Measurements from ENCODE around the gene CHCHD5.
A peak's percentile ranks its signal among the peaks of the same experiment; 100 is the strongest.
"Not testable (repeated sequence)": the region's sequence is repeated elsewhere in the genome, so short reads cannot be mapped to it uniquely, and the experiment has no call there.

Gene CHCHD5

DNA sequence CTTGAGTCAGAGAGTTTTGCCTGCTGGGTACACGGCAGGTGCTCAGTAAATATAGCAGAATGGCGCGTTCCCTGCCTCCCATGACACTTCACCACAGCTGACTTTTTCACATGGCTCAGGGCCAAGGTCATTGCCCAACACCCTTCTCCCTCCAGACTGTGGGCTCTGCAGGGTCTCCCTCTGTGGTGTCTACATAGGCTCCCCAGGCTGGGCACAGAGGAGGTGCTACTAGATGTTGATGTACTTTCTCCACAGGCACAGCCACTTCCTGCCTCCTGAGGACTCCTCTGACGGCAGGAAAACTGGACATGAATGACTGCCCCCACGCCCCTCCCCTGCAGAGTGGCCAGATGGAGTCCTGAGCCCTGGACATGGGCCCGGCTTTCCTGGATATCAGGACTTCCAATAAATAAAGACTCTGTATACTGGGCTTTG is 4.2 kb downstream of the CHCHD5 start:
- ATAC-seq = no peak
- DNase-seq = no peak

DNA sequence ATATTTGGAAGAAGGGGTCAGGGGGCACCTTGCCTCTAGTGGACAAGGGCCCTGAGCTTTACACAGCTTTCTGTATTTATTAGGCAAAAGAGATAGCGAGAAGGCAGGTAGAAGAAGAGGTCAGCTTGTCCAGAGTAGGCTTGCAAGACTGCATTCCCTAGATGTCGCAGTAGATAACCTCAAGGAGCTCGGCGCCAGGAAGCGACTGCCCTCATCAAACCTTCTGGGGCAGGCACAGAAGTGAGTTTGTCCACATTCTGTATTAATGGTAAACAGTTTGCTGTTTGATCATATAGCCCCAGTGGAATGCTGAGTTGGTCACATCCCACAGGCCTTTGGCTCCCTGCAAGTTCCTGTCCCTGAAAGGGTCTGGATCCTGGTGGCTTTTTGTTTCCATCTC is 7.0 kb downstream of the CHCHD5 start:
- DNase-seq (no peak), ATAC-seq (no peak)

DNA sequence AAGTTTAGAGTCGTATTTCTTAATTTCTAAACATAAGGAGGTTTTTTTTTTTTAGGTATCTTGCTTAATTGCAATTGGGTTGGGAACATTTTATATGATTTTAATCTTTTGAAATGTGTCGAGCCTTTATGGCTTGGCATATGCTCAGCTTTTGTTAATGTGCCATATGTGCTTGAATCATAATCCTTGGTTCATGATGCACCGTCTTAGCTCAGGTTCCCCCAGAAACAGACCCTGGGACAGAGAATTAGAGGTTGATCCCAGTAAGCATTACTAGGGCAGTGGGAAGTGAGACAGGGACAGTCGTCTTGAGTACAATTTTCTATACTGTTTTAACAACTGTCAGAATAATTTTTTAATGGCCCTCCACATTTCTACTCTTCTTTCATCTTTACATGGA is 9.3 kb downstream of the CHCHD5 start:
- ATAC-seq = no peak
- no peak for DNase-seq

DNA sequence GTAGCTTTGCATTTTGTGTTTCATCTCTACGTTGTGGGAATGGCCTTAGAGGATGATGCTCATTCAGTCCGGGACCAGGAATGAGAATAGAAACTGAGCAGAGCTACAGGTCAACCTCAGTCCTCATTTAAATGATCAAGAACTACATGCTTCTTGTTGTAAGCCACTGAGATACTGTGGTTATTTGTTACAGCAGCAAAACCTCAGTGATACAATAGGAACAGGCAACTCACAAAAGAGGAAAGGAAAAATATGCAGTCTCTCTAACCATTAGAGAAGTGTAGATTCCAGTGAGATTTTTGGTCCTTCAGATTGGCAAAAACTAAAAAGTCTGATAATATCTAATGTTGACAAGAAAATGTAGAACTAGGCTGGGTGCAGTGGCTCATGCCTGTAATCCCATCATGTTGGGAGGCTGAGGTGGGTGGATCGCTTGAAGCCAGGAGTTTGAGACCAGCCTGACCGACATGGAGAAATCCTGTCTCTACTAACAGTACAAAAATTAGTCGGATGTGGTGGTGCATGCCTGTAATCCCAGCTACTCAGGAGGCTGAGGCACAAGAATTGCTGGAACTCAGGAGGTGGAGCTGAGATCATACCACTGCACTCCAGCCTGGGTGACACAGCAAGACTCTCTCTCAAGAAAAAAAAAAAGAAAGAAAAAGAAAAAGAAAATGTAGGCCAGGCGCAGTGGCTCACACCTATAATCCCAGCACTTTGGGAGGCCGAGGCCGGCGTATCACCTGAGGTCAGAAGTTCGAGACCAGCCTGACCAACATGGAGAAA is 13.3 kb downstream of the CHCHD5 start:
- no peak for ATAC-seq
- no peak for DNase-seq

DNA sequence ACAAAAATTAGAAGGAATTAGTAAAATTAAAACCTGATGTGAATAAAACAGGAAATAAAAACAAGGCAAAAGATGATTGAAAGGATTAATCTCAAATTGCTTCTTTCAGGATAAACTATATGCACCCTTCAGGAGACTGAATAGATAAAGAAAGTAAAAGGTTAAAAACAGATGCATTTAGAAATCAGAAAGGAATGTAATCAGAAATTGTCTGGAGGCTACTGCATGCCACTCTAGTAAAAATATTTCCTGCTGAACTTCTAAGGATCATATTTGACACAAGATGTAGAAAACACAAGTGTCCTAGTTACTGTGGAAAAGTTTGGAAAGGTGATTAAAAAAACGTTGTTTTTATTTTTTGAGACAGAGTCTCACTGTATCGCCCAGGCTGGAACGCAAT is 16.2 kb downstream of the CHCHD5 start:
- DNase-seq (no peak), ATAC-seq (no peak)

DNA sequence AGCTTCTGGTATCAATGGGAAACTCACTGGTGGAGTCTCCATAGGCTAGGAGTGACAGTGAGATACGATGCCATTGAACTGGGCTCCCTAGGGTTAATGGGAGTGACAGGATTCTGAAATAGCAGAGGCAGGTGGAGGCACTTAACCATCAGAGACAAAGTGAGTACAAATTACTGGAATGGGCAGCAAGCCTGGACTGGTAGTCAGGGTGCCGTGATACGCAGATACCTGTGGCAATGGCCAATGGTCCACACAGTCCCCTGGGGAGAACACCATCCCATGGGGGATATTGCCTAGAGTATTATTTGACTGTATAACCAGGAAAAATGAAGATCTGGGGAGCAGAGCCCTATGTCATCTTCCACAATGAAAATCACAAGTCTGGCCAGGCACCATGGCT is 17.3 kb downstream of the CHCHD5 start:
- DNase-seq = no peak
- ATAC-seq = no peak

DNA sequence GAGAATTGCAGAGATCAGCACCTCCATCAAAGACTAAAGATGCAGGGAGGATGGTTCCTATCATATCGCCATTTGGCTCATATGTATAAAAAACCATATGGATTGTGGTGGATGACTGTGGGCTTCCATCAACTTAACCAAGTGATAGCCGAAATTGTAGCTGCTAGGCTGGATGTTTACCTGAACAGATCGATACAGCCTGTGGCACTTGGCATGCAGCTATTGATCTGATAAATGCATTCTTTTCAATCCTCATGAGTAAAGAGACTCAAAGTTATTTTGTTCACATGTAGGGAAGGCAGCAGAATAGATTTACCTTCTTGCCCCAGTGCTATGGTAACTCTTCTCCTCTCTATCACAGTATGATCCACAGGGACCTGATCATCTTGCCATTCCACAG is 18.5 kb downstream of the CHCHD5 start:
- ATAC-seq (no peak), DNase-seq (no peak)

DNA sequence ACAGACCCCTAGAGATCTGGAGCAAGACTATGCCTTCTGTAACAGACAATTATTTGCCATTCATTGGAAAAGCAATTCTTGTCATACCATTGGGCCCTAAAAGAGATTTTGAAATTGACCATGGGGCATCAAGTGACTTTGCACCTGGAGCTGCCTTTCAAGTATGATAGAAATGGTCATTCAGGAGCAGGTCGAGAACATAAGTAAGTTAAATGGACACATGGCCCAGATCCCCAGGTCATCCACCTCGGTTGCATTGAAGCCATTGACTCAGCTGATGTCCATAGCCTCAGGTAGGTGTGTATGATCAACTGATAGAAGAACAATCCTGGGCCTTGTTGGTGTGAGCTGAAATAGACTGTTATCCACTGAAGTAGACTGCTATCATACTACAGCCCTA is 19.3 kb downstream of the CHCHD5 start:
- DNase-seq = no peak
- ATAC-seq = no peak

DNA sequence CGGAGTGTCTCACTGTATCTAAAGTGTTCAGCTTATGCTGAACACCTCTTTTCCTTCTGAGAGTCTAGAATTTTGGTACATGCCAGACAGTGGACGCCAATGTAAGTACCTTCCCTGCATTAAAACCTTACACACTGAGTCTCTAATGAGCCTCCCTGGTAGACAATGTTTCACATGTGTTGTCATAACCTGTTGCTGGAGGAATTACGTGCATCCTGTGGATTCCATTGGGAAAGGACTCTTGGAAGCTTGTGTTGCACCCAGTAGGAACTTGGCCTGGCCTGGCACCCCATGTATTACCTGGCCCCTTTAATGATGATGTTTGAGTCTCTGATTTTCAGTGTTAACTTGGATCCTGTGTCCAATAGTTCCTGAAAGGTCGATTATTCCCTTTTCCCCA is 20.5 kb downstream of the CHCHD5 start:
- ATAC-seq = no peak
- DNase-seq = no peak

DNA sequence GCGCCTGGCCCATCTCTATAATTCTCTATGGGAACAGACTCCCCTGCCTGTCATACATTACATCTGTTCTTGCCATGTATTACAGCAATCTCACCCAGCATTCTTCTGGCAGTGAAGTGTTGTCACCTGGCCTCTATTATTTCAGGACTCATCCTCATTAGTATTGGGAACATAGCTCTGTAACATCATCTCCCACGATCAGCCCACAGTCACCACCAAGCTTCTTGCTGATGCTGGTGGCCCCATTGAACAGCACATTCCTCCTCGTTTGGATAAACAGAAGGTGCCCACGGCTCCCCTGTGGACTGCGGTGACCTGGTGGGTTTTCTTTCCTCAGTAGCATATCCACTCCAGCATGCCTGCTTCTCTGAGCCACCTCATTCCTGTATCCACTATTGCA is 21.5 kb downstream of the CHCHD5 start:
- DNase-seq (no peak), ATAC-seq (no peak)

DNA sequence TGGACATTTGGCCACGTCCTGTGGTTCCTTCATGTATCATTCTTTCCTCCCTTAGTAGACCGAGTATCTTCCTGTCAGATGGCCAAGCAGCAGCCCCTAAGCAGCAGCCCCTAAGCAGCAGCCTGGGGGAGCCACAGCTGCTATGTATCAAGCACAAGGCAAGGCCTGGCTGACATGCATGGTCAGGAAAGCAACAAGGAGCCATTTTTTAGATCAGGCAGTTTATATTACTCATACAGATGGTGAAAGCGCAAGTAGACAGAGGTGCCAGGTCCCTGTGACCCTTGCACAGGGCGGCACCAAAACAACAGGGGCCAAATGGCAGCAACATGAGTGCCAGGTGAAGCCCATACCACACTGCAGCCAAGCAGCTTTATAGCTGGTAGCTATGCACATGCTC is 22.1 kb downstream of the CHCHD5 start:
- DNase-seq = no peak
- ATAC-seq = no peak

DNA sequence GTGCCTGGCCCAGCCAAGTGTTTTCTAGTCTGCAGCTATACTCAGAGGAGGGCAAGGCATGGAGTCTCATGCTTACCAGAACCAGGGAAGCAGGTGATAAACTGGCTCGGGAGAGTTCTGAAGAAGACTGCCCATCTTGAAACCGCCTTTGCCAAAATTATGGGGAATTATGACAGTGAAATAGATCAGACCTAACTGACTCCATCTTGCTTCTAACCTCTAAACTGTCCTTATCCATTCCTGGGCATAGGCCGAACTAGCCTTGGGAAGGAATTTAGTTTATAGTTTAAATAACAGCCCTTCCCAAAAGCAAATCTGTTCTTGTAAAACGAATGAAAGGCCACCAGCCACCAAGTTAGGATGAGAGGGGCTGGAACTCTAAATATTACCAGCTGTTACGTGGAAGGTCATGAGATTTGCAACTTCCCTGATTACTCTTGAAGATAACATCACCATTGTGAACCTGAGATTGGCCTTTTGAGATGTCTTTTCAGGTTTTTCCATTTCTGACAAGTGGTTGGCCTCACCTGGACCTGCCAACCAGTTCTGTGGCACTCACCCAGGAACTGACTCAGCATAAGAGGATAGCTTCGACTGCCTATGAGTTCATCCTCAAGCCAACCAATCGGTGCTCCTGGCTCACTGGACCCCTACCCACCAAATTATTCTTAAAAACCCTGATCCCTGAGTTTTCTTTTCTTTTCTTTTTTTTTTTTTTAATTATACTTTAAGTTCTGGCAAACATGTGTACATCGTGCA is 23.4 kb downstream of the CHCHD5 start:
- ATAC-seq (no peak), DNase-seq (no peak)

DNA sequence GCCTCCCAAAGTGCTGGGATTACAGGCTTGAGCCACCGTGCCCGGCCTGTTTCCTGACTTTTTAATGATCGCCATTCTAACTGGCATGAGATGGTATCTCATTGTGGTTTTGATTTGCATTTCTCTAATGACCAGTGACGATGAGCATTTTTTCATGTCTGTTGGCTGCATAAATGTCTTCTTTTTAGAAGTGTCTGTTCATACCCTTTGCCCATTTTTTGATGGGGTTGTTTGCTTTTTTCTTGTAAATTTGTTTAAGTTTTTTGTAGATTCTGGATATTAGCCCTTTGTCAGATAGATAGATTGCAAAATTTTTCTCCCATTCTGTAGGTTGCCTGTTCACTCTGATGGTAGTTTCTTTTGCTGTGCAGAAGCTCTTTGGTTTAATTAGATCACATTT is 24.9 kb downstream of the CHCHD5 start:
- ATAC-seq, DNase-seq: not testable (repeated sequence)

DNA sequence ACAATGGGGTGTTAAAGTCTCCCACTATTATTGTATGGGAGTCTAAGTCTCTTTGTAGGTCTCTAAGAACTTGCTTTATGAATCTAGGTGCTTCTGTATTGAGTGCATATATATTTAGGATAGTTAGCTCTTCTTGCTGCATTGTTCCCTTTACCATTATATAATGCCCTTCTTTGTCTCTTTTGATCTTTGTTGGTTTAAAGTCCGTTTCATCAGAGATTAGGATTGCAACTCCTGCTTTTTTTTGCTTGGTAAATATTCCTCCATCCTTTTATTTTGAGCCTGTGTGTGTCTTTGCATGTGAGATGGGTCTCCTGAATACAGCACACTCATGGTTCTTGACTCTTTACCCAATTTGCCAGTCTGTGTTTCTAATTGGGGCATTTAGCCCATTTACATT is 27.9 kb downstream of the CHCHD5 start:
- DNase-seq, ATAC-seq: not testable (repeated sequence)

DNA sequence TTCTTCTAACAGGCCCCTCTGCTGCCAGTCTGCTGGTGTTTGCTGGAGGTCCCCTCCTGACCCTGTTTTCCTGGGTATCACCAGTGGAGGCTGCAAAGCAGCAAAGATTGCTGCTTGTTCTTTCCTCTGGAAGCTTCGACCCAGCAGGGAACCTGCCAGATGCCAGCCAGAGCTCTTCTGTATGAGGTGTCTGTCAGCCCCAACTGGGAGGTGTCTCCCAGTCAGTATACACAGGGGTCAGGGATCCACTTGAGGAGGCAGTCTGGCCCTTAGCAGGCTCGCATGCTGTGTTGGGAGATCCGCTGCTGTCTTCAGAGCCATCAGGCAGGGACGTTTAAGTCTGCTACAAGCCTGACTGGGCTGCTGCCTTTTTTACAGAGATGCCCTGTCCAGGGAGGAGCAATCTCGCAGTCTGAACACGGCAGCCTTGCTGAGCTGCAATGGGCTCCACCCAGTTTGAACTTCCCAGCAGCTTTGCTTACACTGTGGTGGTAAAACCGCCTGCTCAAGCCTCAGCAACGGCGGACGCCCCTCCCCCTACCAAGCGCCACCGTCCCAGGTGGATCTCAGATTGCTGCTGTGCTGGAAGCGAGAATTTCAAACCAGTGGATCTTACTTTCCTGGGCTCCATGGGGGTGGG is 29.9 kb downstream of the CHCHD5 start:
- no peak for DNase-seq
- no peak for ATAC-seq

DNA sequence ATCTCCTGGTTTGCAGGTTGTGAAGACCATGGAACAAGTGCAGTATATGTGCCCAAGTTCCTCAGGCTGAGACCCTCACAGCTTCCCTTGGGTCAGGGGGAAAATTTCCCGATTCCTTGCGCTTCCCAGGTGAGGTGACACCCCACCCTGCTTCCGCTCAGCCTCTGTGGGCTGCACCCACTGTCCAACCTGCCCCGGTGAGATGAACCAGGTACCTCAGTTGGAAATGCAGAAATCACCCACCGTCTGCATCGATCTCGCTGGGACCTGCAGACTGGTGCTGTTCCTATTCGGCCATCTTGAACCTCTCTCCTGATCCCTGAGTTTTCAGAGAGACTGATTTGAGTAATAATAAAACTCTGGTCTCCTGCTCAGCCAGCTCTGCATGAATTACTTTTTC is 30.6 kb downstream of the CHCHD5 start:
- no peak for DNase-seq
- no peak for ATAC-seq

DNA sequence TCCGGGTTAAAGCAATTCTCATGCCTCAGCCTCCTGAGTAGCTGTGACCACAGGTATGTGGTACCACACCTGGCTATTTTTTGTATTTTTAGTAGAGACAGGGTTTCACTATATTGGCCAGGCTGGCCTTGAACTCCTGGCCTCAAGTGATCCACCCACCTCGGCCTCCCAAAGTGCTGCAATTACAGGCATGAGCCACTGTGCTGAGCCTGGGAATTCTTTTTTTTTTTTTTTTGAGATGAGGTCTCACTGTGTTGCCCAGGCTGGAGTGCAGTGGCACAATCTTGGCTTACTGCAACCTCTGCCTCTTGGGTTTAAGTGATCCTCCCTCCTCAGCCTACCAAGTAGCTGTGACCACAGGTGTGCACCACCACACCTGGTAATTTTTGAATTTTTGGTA is 31.4 kb downstream of the CHCHD5 start:
- not testable (repeated sequence) for ATAC-seq, DNase-seq

DNA sequence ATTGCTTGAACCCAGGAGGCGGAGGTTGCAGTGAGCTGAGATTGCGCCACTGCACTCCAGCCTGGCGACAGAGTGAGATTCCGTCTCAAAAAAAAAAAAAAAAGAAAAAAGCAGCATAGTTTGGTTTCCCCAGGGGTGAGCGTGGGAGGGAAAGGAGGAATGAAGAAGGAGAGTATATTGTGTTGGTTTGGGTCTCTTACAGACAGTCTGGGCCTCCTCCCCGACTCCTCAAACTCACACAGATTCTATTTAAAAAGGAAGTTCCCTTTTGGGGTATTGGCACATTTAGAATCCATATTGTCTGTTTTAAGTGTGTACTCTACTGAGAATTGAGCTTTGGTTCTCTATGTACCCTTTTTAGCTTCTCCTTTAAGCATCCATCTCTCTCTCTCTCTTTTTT is 34.0 kb downstream of the CHCHD5 start:
- DNase-seq (no peak), ATAC-seq (no peak)

DNA sequence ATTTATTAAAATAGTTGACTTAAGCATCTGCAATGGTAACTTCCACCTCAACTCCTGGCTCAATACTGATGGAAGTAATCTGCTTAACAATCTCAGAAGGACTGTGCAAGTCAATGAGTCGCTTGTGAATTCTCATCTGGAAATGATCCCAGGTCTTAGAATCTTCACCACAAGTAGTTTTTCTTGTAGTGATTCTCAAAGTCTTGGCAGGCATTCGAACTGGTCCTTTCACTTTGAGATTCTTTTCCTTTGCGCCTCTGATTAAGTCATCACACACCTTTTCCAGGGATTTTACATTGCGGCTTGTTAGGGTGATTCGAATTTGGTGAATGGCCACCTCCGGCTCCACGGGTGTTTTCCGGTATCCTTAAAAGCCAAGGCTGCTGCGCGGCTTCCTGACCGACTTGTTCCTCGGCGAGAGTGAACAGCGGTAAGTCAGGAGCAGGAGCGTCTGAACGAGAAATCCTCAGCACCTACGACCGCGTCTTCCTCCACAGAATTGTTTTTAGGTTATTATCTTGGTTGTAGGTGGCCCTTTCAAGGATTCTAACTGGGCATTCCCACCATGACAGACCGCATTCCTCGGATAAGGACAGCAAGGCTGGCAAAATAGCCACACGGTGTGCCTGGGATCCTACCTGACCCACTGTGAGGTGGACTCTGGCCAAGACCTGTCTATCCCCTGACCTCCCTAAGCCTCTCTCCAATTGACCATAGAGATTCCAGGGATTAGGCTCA is 37.5 kb downstream of the CHCHD5 start:
- ATAC-seq (no peak), DNase-seq (no peak)

DNA sequence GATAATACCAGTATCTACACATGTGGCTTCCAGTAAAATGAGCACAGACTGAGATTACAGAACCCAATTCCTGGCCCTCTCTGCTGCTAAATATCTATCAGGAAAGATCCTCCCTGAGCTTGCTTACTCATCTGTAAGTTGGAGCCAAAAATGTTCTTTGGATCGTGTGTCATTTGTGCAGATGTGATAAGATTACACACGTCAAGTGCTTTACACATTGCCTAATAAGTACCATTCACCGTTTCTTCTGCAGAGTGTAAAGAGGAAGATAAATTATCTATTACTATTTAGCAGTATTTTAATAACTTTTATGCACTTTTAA is 38.1 kb downstream of the CHCHD5 start:
- ATAC-seq = no peak
- DNase-seq = no peak

DNA sequence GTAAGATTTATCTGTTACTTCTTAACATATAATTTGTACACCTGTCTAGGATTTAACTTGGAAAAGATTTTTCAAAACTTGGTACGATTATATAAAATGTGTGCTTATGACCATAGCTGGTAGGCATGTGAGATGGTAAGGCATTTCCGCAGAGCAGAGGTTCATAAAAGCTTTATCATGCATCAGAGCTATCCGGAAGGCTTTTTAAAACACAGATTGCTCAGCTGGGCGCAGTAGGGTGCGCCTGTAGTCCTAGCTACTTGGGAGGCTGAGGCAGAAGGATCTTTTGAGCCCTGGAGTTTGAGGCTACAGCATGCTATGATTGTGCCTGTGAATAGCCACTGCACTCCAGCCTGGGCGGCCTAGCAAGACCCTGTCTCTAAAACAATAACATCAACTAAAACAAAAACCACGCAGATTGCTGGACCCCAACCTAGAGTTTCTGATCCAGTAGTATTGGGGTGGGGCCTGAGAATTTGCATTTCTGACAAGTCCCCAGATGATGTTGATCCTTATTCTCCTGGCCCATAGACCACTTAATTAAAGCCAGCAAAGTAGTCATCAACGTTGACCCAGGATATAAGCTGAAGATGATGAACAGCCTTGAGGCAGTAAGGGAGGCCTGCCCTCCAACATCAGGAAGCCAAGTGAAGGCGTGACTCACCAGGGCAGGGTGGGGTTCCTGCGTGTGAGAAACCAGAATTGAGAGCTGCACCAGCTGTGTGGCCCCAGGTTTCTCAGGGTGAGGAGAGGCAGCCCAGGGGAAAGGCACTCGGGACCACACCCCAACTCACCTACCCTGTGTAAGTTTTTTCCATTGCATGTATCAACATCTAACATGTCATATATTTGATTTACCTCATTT is 39.7 kb downstream of the CHCHD5 start:
- DNase-seq = peak; percentile 74
- ATAC-seq = peak; percentile 92
